Activated CD4-positive, alpha-beta T cell treated with anti-CD3 and anti-CD28 coated beads, Interleukin-2, Interleukin-4, amounts not matched to agents 100 ng/mL and 50 ng/mL, durations not matched to agents 16 hours and 8 hours (primary cell): Measurements from ENCODE around the gene PDLIM3.
"Not testable (repeated sequence)": the region's sequence is repeated elsewhere in the genome, so short reads cannot be mapped to it uniquely, and the experiment has no call there.

ENCODE experiments used
- DNase-seq: peaks from one replicate; pipeline ENCODE4 v3.0.0-alpha.2; 2020; ENCODE audit warnings: low spot score

Gene PDLIM3, protein sequence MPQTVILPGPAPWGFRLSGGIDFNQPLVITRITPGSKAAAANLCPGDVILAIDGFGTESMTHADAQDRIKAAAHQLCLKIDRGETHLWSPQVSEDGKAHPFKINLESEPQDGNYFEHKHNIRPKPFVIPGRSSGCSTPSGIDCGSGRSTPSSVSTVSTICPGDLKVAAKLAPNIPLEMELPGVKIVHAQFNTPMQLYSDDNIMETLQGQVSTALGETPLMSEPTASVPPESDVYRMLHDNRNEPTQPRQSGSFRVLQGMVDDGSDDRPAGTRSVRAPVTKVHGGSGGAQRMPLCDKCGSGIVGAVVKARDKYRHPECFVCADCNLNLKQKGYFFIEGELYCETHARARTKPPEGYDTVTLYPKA

DNA sequence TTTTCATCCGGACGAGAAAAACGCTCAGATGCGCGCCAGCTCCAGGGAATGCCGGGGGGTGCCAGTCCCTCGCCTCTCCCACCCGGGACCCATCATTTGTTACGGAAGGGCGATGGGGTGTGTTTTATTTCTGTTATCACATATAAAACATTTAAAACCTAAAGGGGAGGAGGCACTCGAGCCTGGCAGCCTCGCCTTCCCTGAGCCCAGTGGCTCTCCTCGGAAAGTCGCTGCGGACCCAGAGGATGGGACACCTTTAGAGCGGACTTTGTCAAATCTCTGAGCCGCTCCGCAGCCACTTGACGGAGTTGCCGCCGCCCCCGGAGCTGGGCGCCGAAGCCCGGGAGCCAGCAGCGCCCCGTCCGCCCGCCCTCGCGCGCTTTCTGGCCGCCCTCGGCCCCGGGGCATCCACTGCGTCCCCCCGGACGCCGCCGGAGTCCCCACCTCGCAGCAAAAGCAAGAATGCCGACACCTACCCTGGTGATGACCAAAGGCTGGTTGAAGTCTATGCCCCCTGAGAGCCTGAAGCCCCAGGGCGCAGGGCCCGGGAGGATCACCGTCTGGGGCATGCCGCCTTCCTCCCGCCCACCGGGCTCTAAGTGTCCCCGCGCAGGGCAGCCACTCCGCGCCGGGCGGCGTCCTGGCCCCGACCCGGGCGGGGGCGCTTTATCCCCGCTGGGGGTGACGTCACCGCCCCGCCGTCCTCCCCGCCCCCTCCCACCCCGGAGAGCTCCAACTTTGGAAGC, at the start of gene PDLIM3:
TSS of gene PDLIM3 (minus strand) at position 642 of the 746 bp plus-strand sequence. CDS start at position 569, 73 bp downstream.
- no peak for DNase-seq

DNA sequence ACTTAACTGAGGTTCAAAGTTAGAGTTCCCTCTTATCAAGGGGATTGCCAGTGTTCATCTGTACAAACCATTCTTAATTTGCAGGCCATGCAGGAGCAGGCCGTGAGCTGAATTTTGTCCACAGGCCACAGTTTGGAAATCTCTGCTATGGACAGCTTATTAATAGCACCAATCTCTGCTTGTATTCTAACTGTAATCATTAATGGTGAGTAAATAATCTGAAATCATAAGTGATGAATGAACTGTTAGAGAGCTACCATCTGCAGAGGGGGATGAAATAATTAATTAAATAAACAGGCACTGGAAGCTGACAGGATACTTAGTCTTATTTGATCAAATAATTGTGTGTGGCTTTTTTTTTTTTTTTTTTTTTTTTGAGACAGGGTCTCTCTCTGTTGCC, 48.5 kb upstream of the PDLIM3 start:
- DNase-seq = no peak

DNA sequence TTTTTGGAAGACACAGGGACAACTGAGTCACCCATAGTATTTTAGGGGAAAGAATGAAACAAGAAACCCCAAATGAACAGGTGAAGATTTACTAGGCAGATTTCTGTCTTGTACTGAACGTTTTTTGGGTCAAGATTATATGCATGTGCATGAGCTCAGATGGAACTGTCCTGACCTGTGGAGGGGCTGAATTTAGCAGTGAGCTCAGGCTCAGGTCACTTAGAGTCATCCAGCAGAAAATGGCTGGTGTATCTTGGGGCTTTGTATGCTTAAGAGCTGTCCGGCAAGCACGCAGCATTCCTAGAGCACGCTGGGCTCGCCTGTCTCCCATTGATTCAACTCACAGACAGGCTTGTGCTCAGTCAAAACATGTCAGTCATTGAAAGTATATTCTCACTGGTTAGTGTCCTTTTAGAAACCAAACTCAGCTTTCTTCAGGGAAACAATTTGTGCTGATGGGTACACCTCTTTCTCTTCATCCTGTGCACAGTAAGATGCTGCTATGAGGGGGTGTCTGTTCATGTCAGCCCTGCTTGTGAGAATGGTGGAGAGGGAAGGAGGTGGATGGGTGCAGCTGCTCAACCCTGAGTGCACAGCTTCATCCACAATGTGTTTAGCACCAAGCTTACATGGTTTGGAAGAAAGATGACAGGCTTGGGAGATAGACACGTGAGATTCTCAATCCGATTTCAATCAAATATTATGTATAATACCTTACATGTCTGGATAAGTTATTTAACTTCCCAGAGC, 47.5 kb upstream of the PDLIM3 start:
- no peak for DNase-seq

DNA sequence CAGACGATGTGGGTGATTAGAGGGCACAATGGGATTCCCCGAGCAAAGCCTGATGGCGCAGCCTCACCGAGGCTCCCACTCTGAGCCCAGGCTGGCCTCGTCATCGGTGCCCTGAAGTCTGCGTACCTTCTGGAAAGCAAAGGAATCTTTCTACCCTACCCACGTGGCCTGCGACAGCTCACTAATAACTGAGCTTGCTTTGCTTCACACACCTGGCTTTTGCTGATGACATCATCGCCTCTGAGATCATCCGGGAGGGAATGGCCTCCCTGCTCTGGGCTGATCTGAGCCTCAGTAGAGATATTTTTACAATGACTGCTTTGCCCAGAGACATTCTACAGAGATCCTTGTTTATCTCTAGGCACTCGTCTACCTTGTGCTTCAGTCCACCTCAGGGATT, 45.4 kb upstream of the PDLIM3 start:
- no peak for DNase-seq

GRCh38 chr4:185578284-185578683, 43.0 kb upstream of the PDLIM3 start:
- no peak for DNase-seq

GRCh38 chr4:185576962-185577950, 41.9 kb upstream of the PDLIM3 start:
- DNase-seq = no peak

- DNase-seq = no peak
Measured at GRCh38 chr4:185576314-185576961, 41.1 kb upstream of the PDLIM3 start.

- no peak for DNase-seq
Measured at GRCh38 chr4:185573651-185574199, 38.4 kb upstream of the PDLIM3 start.

DNA sequence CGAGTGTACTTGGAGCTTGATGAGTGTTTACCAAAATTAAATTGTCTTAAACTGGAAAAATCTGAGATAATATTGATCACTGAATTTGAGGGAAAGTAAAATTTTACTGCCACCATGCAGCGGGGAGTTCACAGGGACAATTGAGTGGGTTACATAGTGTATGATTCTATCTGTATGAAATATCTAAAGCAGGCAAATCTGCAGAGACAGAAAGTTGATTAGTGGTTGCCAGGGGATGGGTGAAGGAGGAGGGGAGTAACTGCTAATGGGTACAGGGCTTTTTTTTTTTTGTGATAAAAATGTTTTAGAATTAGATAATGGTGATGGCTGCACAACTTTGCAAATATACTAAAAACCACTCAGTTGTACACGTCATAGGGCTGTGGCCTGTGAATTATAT, 35.4 kb upstream of the PDLIM3 start:
- DNase-seq = no peak

DNA sequence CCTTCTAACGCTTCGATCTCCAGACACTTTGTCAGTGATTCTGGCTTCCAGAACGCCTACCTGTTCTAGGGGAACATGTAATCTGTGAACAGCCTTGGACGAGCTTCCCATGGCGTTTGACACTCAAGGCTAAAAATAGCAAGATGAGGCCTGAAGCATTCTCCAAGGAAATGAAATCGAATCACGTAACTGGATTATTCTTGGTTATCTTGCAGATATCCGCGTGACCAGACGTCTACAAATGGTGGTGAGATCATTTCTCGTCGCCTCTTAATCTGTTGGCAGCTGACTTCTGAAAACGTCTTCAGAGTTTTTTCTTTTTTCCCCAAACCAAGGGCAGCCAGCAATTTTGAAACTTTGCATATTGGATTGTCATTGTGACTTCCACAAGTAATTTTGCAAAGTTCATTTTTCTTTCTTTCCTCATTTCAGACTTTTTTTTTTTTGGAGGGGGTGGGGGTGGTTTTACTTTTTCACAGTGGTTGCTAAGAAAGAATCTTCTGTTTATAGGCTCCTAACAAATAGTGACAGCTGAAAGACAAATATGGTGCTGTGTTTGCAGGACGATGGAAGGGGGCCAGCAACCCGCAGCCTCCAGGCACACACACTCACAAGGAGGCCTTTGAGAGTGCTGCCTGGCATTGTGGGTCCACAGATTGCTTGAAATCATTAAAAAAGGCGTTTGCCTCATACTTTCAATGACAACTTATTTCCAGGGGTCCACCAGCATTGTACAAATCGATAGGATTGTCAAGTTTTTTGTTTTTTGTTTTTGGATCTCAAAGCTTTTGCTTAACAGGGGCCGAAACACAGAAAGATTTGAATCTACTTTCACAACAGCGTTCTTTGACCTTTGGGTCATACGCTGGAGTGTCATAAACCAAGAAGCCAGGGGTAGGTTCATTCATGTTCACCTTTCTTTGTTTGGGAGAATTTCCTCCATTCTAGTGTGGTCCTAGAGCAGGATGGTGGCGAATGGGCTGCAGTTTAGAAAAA, 32.4 kb upstream of the PDLIM3 start:
- no peak for DNase-seq

GRCh38 chr4:185566972-185567371, 31.7 kb upstream of the PDLIM3 start:
- DNase-seq = no peak

- DNase-seq = peak; percentile 54
Measured at GRCh38 chr4:185566425-185566824, 31.1 kb upstream of the PDLIM3 start.

- DNase-seq = no peak
Measured at GRCh38 chr4:185565696-185566095, 30.4 kb upstream of the PDLIM3 start.

- DNase-seq = no peak
Measured at GRCh38 chr4:185564349-185564748, 29.0 kb upstream of the PDLIM3 start.

DNA sequence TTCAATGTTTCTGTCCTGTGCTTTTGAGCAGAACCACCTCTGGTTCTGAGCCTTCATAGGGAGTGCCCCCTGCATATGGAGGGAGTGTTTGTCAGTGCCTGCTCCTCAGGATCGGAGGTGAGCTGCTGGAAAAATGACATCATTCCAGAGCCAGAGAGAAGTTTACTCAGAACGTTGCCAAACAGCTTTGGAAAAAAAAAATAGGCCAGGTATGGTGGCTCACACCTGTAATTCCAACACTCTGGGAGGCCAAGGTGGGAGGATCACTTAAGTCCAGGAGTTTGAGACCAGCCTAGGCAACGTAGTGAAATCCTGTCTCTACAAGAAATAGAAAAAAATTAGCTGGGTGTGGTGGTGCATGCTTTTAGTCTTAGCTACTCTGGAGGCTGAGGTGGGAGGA, 27.2 kb upstream of the PDLIM3 start:
- no peak for DNase-seq

DNA sequence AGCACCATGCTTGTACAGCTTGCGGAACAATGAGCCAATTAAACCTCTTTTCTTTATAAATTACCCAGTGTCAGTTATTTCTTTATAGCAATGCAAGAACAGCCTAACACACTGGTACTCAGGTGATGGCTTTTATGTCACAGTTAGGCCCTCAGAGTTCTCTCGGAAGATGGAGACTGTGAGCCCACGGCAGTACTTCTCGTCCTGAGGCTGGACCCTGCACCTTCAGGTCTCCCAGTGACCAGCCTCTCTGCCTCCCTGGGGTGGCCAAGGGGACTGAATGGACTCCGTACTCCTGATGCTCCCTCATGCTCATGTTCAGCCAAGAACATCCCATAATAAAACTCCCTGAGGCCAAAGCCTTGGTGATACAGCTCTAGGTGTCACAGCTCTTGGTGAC, 25.0 kb upstream of the PDLIM3 start:
- DNase-seq = no peak

DNA sequence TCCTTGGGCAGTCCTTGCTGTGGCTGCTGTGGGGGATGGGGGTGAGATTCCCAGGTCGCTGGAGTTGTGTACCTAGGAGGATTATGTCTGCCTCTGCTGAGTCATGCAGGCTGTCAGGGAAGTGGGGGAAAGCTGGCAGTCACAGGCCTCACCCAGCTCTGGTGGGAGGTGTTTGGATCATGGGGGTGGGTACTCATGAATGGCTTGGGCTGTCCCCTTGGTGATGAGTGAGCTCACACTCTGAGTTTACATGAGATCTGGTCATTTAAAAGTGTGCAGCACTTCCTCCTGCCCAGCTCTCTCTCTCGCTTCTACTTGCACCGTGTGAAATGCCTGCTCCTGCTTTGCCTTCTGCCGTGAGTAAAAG, 24.6 kb upstream of the PDLIM3 start:
- no peak for DNase-seq

- not testable (repeated sequence) for DNase-seq
Measured at GRCh38 chr4:185559251-185559914, 24.1 kb upstream of the PDLIM3 start.
